K562 (cell line): Measurements from ENCODE around the gene C13orf46. TPM values are rescaled to one million over a fixed set of nuclear protein-coding genes. Genes with fewer than 3 reads are reported as not detected.

Source experiments
- ATAC-seq: fragments of 200-7000 bp; cut with Tn5 transposase; 3 replicates; pipeline ENCODE4 v1.9.1; 2020; ENCODE audit warnings: moderate library complexity
- BruUV-seq: library from RNA; stranded (reverse); fragments of 400-500 nt; replicated peaks from 2 replicates; lab custom pipeline; 2021; lab: Mats Ljungman, UMichigan
- CTCF ChIA-PET: fragments of 300-600 bp; formaldehyde crosslinking; extraction: SDS; loops from one replicate; lab custom pipeline; 2021; ENCODE audit warnings: low intra/inter-chr PET ratio; lab: Yijun Ruan, JAX
- POLR2A ChIA-PET: fragments of 300-600, 350-650 bp; sonication (Branson Sonifier 250); formaldehyde crosslinking; extraction: SDS; loops from one replicate; lab custom pipeline; 2021; ENCODE audit warnings: antibody characterized with exemption, inconsistent platforms; lab: Yijun Ruan, JAX
- DNase-seq, 4 experiments: peaks; one replicate each; pipeline versions ENCODE4 v3.0.0 to v3.0.0-alpha.2; 2011 to 2018; ENCODE audit warnings: low spot score in 3 of 4, mixed read lengths in 3 of 4; ENCODE audit errors: extremely low read depth in 1 of 4
- FAIRE-seq: peaks from 2 replicates; lab custom pipeline; 2011; peaks lifted over from hg19 to GRCh38; lab: Jason Lieb, UNC
- H2AFZ ChIP-seq: 2 replicates; pipeline ENCODE4 v1.6.0; 2011; ENCODE audit warnings: low read depth, low read length, control low read depth, inconsistent platforms
- H3K27ac ChIP-seq: fragments of 200-600 bp; 3 replicates; pipeline ENCODE4 v1.8.0; 2011; ENCODE audit warnings: low read depth, mild to moderate bottlenecking, control low read depth, inconsistent platforms, low read length, moderate library complexity, mixed read lengths; ENCODE audit errors: extremely low read depth
- H3K27me3 ChIP-seq, 2 experiments: fragments of 300-600 bp in 1 of 2; 2 replicates in 1 of 2; 3 replicates in 1 of 2; pipeline versions ENCODE4 v1.6.0 to v1.8.0; 2011; ENCODE audit warnings: inconsistent platforms in 2 of 2, low read length in 2 of 2, mild to moderate bottlenecking in 1 of 2, mixed read lengths in 1 of 2, moderate library complexity in 1 of 2; ENCODE audit not compliant: control insufficient read depth in 2 of 2, insufficient read depth in 2 of 2
- H3K36me3 ChIP-seq: fragments of 300-600 bp; 3 replicates; pipeline ENCODE4 v1.8.0; 2011; ENCODE audit warnings: mild to moderate bottlenecking, low read length, inconsistent platforms; ENCODE audit not compliant: control insufficient read depth, insufficient read depth
- H3K4me1 ChIP-seq, 2 experiments: fragments of 200-600 bp in 1 of 2; replicated peaks in 1 of 2; 2 replicates in 1 of 2; 3 replicates in 1 of 2; pipeline versions ENCODE4 v1.5.1 to v1.8.0; 2011; ENCODE audit warnings: inconsistent platforms in 2 of 2, low read length in 2 of 2, mild to moderate bottlenecking in 1 of 2, mixed read lengths in 1 of 2, moderate library complexity in 1 of 2; ENCODE audit not compliant: control insufficient read depth in 2 of 2, insufficient read depth in 2 of 2
- H3K4me2 ChIP-seq: 2 replicates; pipeline ENCODE4 v1.6.1; 2011; ENCODE audit warnings: low read length, control low read depth, inconsistent platforms, mixed read lengths; ENCODE audit not compliant: insufficient read depth
- H3K4me3 ChIP-seq: fragments of 200-600 bp; sonication (generic), shearing (Covaris generic); 2 replicates; pipeline ENCODE4 v1.5.1; 2016; ENCODE audit warnings: control low read depth, inconsistent platforms
- H3K79me2 ChIP-seq: fragments of 200-600 bp; 3 replicates; pipeline ENCODE4 v1.8.0; 2011; ENCODE audit warnings: low read length, inconsistent platforms; ENCODE audit not compliant: control insufficient read depth, insufficient read depth
- H3K9ac ChIP-seq, 2 experiments: 2 replicates each; pipeline versions ENCODE4 v1.6.0 to v1.6.1; 2011; ENCODE audit warnings: low read depth in 2 of 2, low read length in 2 of 2, control low read depth in 1 of 2, inconsistent platforms in 1 of 2, mild to moderate bottlenecking in 1 of 2, mixed read lengths in 1 of 2; ENCODE audit not compliant: insufficient read depth in 1 of 2
- H3K9me1 ChIP-seq: one replicate; pipeline ENCODE4 v1.6.0; 2011; ENCODE audit warnings: inconsistent platforms, mild to moderate bottlenecking, low read length, moderate library complexity; ENCODE audit not compliant: control insufficient read depth, insufficient read depth
- H3K9me3 ChIP-seq: replicated peaks from 2 replicates; pipeline ENCODE4 v1.5.1; 2011; ENCODE audit warnings: low read depth, low read length, inconsistent platforms; ENCODE audit not compliant: control insufficient read depth, insufficient read depth
- H4K20me1 ChIP-seq: replicated peaks from 2 replicates; pipeline ENCODE4 v1.6.1; 2011; ENCODE audit warnings: low read length, inconsistent platforms, mixed read lengths; ENCODE audit not compliant: control insufficient read depth, insufficient read depth
- ARID3B ChIP-seq: fragments of 250-450 bp; sonication (Bioruptor Pico); IDR thresholded peaks from 2 replicates; pipeline ENCODE4 v1.4.0; 2020; ENCODE audit warnings: borderline replicate concordance
- IFI16 ChIP-seq: fragments of 250-450 bp; sonication (Bioruptor Pico); IDR thresholded peaks from 2 replicates; pipeline ENCODE4 v2.1.2; 2022; ENCODE audit warnings: mild to moderate bottlenecking, inconsistent platforms
- MYNN ChIP-seq, 2 experiments: sonication (generic); formaldehyde crosslinking in 1 of 2; IDR thresholded peaks; 2 replicates each; pipeline versions ENCODE4 v1.5.0 to v1.6.1; 2016 to 2020; ENCODE audit warnings: antibody characterized with exemption in 1 of 2, missing genetic modification reagents in 1 of 2
- NFXL1 ChIP-seq: fragments of 450-650 bp; formaldehyde crosslinking; IDR thresholded peaks from 2 replicates; pipeline ENCODE4 v1.4.0; 2021; ENCODE audit warnings: mild to moderate bottlenecking
- POLR3G ChIP-seq: IDR thresholded peaks from 2 replicates; pipeline ENCODE4 v1.6.1; 2011; ENCODE audit not compliant: insufficient read length, insufficient replicate concordance; ENCODE audit errors: extremely low read depth
- PRMT5 ChIP-seq: sonication (generic); formaldehyde crosslinking; IDR thresholded peaks from 2 replicates; pipeline ENCODE4 v1.5.0; 2020; ENCODE audit warnings: missing genetic modification reagents
- RBM15 ChIP-seq: fragments of 200-400 bp; formaldehyde crosslinking; IDR thresholded peaks from 2 replicates; pipeline ENCODE4 v1.6.1; 2018; ENCODE audit warnings: mild to moderate bottlenecking, low read length, moderate library complexity; ENCODE audit not compliant: insufficient read depth
- RBM22 ChIP-seq: fragments of 200-400 bp; formaldehyde crosslinking; IDR thresholded peaks from 2 replicates; pipeline ENCODE4 v1.6.1; 2018; ENCODE audit warnings: low read length, low read depth; ENCODE audit not compliant: poor library complexity, severe bottlenecking
- TBP ChIP-seq: optimal IDR thresholded peaks from 2 replicates; pipeline ENCODE3; 2011; ENCODE audit warnings: low read depth, low read length, improper control_type of control experiment
- USF2 ChIP-seq: sonication (generic); formaldehyde crosslinking; IDR thresholded peaks from 2 replicates; pipeline ENCODE4 v1.5.0; 2020; ENCODE audit warnings: missing genetic modification reagents
- XRCC3 ChIP-seq: fragments of 450-650 bp; IDR thresholded peaks from 2 replicates; pipeline ENCODE4 v1.6.1; 2017; ENCODE audit warnings: mild to moderate bottlenecking, moderate library complexity
- XRCC4 ChIP-seq: IDR thresholded peaks from one replicate; pipeline ENCODE4 v1.6.1; 2011; ENCODE audit not compliant: insufficient read depth, insufficient read length; ENCODE audit errors: extremely low read depth
- WGBS: fragments of 100-300 bp; shearing (Covaris generic); methylation state at CpG from one replicate; pipeline ENCODE4 v1.1.6; 2016; ENCODE audit warnings: low coverage, mixed read lengths; ENCODE audit not compliant: insufficient coverage; ENCODE audit errors: missing lambda C conversion rate; 5-methylcytosine and 5-hydroxymethylcytosine counted together
- in situ Hi-C: fragments of 300-500 bp; cut with MboI; formaldehyde crosslinking; loops from 4 replicates; pipeline ENCODE4 v1.15.0; 2018; ENCODE audit warnings: inconsistent platforms, mixed read lengths
- intact Hi-C: fragments of 100-400 bp; cut with micrococcal nuclease; formaldehyde crosslinking; loops from 2 replicates; pipeline ENCODE4 v1.14.2; 2022
- polyA plus RNA-seq, 8 experiments: library from polyadenylated mRNA; depleted of rRNA in 4 of 8; stranded (reverse) in 5 of 8; unstranded in 3 of 8; fragments of >200 nt; fragmentation: Nextera tagmentation in 2 of 8; fragmentation: Illumina TruSeq in 1 of 8; extraction: Ambion mirVana in 2 of 8; extraction: Trizol in 1 of 8; gene quantifications; 2 replicates each; pipeline versions ENCODE4 v1.2.1 to v1.2.3, GENCODE V29; 2011 to 2014; ENCODE audit warnings: inconsistent platforms in 1 of 8, missing spikeins in 1 of 8
- total RNA-seq, 7 experiments: library from RNA; depleted of rRNA in 6 of 7; stranded (reverse); fragments of >200 nt in 6 of 7; fragmentation: Illumina TruSeq in 2 of 7; extraction: Trizol in 2 of 7; gene quantifications; 2 replicates each; pipeline versions ENCODE4 v1.2.1 to v1.2.3, GENCODE V29; 2011 to 2021; ENCODE audit warnings: low replicate concordance in 1 of 7

C13orf46 gene
- total and polyA plus RNA-seq, 9 of the 15 experiments (the other 6 are each of a cell fraction or from before 2014, with no cell fraction given) = 0.04 to 0.24 (median 0.05) TPM; not detected in 4

- H3K9me3 ChIP-seq = no peaks in the 10 kb centered on the region
- H3K27me3 ChIP-seq = no peaks in the 10 kb centered on the region
- in situ Hi-C loops (no loop called here), intact Hi-C loops (no loop called here)
- CTCF ChIA-PET = no interaction called here
- POLR2A ChIA-PET = no interaction called here
- BruUV-seq = no TSS peak
- peaks cover 32% of the 10 kb centered on the region; the same call in 2 of the 3 replicates for H3K36me3 ChIP-seq
- no peak overlapping the region for H3K4me3 ChIP-seq
- FAIRE-seq = no peak
- H3K4me2 ChIP-seq = no peak overlapping the region
- TF ChIP-seq RBM22 (peak; percentile 14), XRCC3 (no peak)
- H2AFZ ChIP-seq = no peak overlapping the region
- H3K4me1 ChIP-seq = no peaks in the 10 kb centered on the region; a peak in 1 of 5 replicates
- no peaks in the 10 kb centered on the region for H4K20me1 ChIP-seq
- no peak for ATAC-seq
- no peaks in the 10 kb centered on the region for H3K79me2 ChIP-seq
- no peak overlapping the region for H3K27ac ChIP-seq
- WGBS = 93% methylated on average over 10 of the region's 21 CpGs
- no peaks in the 10 kb centered on the region for H3K9me1 ChIP-seq
- no peak overlapping the region for H3K9ac ChIP-seq
- DNase-seq = no peak
Measured at GRCh38 chr13:113976711-113977684, 3.1 kb upstream of the C13orf46 start.

GRCh38 chr13:113975416-113975815 lies 1.5 kb upstream of the C13orf46 start:
- Histone ChIP-seq H4K20me1 (no peaks in the 10 kb centered on the region), H3K9me3 (no peaks in the 10 kb centered on the region), H3K9ac (no peak overlapping the region), H3K79me2 (no peaks in the 10 kb centered on the region), H2AFZ (no peak overlapping the region), H3K9me1 (no peaks in the 10 kb centered on the region), H3K4me2 (no peak overlapping the region), H3K27ac (no peak overlapping the region), H3K4me3 (no peak overlapping the region), H3K27me3 (no peaks in the 10 kb centered on the region), H3K36me3 (peaks cover 18% of the 10 kb centered on the region; the same call in 2 of the 3 replicates), H3K4me1 (no peaks in the 10 kb centered on the region)
- no TSS peak for BruUV-seq
- in situ Hi-C loops = no loop called here
- 100% methylated on average over 1 of the region's 15 CpGs for WGBS
- ATAC-seq = no peak
- POLR2A ChIA-PET = interaction anchor here (1.2 kb wide), 1 partner anchor 29 kb away, joined by 4 read pairs; no protein-coding TSS in a partner anchor
- DNase-seq = no peak
- intact Hi-C loops = no loop called here
- no peak for FAIRE-seq
- CTCF ChIA-PET = no interaction called here
- TF ChIP-seq NFXL1 = no peak
- TF ChIP-seq TBP = no peak
- TF ChIP-seq USF2 = no peak
- no peak for TF ChIP-seq XRCC4
- TF ChIP-seq PRMT5 (CRISPR knock-in tag) = no peak
- no peak for TF ChIP-seq IFI16
- TF ChIP-seq MYNN (IDR thresholded peaks at IDR 0.05) = no peak
- TF ChIP-seq MYNN (CRISPR knock-in tag; IDR thresholded peaks at IDR 0.05) = no peak
- TF ChIP-seq ARID3B (CRISPR knock-in tag) = no peak
- TF ChIP-seq RBM15 = no peak
- no peak for TF ChIP-seq POLR3G
